PC-3 (cell line): ENCODE measurements around the gene SLC9A9.

ENCODE experiments used
- CTCF ChIP-seq: fragments of 300-600 bp; sonication (generic); conservative IDR thresholded peaks from 2 replicates; pipeline ENCODE4 v1.5.1; 2017; ENCODE audit warnings: antibody characterized with exemption, low read depth, mild to moderate bottlenecking, low read length
- EZH2 ChIP-seq: fragments of 300-600 bp; sonication (generic); IDR thresholded peaks from one replicate; pipeline ENCODE4 v1.6.1; 2017; ENCODE audit warnings: antibody characterized with exemption, mild to moderate bottlenecking, low read length; ENCODE audit not compliant: unreplicated experiment
- EZH2phosphoT487 ChIP-seq: fragments of 300-600 bp; sonication (generic); IDR thresholded peaks from 2 replicates; pipeline ENCODE4 v1.6.1; 2018; ENCODE audit warnings: mild to moderate bottlenecking, antibody characterized with exemption, low read length, borderline replicate concordance

- no peak for TF ChIP-seq CTCF
- no peak for TF ChIP-seq EZH2
- TF ChIP-seq EZH2phosphoT487 = no peak
These were observed 83.4 kb downstream of the SLC9A9 start for GRCh38 chr3:143764840-143765239.
